Measurements from ENCODE around the gene GALNT13. TPM values are rescaled to one million over a fixed set of nuclear protein-coding genes. Genes with fewer than 3 reads are reported as not detected.

The GALNT13 gene
- total RNA-seq, 1 donor from 2014 or later: 5.8 TPM

DNA sequence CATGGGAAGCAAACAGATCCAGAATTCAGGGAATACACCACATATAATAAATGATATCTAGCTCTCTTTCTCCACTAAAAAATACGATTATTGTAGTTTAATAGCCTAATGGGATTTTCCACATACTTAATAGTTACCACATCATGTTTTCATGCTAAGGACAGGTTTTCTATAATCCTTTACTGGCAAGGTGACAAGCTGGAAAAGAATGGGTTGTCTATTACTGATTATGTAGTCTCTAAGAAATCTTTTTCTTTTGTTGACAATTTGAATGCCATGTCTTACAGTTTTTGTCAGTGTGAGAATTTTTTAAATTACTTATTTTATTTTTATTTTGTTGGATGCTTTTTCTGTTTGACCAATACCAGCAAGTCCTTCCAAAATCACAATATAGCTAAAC is 177.8 kb downstream of the GALNT13 start:
- no peaks in the 10 kb centered on the region for H3K27me3 ChIP-seq
- no peak overlapping the region for H3K27ac ChIP-seq
- DNase-seq (no peak), ATAC-seq (no peak)
- intact Hi-C loops (cut with DNase I): no loop called here
- TF ChIP-seq, protein P1, sequence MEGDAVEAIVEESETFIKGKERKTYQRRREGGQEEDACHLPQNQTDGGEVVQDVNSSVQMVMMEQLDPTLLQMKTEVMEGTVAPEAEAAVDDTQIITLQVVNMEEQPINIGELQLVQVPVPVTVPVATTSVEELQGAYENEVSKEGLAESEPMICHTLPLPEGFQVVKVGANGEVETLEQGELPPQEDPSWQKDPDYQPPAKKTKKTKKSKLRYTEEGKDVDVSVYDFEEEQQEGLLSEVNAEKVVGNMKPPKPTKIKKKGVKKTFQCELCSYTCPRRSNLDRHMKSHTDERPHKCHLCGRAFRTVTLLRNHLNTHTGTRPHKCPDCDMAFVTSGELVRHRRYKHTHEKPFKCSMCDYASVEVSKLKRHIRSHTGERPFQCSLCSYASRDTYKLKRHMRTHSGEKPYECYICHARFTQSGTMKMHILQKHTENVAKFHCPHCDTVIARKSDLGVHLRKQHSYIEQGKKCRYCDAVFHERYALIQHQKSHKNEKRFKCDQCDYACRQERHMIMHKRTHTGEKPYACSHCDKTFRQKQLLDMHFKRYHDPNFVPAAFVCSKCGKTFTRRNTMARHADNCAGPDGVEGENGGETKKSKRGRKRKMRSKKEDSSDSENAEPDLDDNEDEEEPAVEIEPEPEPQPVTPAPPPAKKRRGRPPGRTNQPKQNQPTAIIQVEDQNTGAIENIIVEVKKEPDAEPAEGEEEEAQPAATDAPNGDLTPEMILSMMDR (IDR thresholded peaks at IDR 0.05): no peak
- no peaks in the 10 kb centered on the region for H3K36me3 ChIP-seq
- H3K9me3 ChIP-seq: no peaks in the 10 kb centered on the region
- no peak overlapping the region for H3K4me3 ChIP-seq
- no peaks in the 10 kb centered on the region for H3K4me1 ChIP-seq

- Histone ChIP-seq H3K36me3 (no peaks in the 10 kb centered on the region), H3K9me3 (peaks cover 10% of the 10 kb centered on the region), H3K4me1 (no peaks in the 10 kb centered on the region), H3K27ac (no peak overlapping the region), H3K4me3 (no peak overlapping the region), H3K27me3 (no peaks in the 10 kb centered on the region)
- DNase-seq (no peak), ATAC-seq (no peak)
- TF ChIP-seq, protein P1 (IDR thresholded peaks at IDR 0.05): no peak
- intact Hi-C loops (cut with DNase I): no loop called here
These were observed 195.4 kb downstream of the GALNT13 start for GRCh38 chr2:154067124-154067523.

DNA sequence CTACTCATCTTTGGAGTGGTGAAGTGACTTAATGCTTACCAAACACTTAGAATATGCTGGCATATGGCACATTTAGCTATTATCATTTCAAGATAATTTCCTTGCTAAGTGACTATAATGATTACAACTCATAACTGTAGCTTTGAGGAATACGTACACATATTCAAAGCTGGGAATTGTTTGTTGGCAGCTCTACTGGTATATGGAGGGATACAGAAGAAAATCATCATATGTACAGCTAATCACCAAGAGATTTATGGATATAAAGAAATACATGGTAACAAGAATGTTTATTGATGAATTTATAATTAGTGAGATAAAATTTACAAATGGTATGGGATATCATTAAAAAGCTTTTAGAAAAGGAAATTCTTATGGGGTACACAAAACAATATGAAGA is 207.2 kb downstream of the GALNT13 start:
- no peaks in the 10 kb centered on the region for H3K36me3 ChIP-seq
- no peak overlapping the region for H3K4me3 ChIP-seq
- no peaks in the 10 kb centered on the region for H3K4me1 ChIP-seq
- TF ChIP-seq, protein P1 (IDR thresholded peaks at IDR 0.05): no peak
- ATAC-seq: no peak
- DNase-seq: no peak
- intact Hi-C loops (cut with DNase I): no loop called here
- H3K27me3 ChIP-seq: no peaks in the 10 kb centered on the region
- H3K9me3 ChIP-seq: no peaks in the 10 kb centered on the region
- H3K27ac ChIP-seq: no peak overlapping the region

DNA sequence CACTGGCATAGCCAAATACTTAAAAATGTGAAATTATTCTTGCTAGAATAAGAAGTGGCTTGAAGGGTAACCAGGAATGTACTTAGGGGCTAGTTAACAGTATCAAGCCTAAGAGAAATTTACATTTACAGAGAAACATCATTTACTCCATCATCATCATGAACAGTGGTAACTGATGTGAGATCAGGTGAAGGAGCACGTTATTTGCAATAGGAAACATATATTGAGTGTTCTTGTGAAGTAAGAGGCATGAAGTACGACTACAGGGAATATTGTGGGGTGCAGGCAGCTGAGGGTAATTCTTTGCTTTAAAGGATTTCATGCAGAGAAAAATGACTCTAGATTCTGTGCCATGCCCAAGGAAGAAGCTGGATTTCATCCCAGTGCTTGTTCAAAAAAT is 220.8 kb downstream of the GALNT13 start:
- no peaks in the 10 kb centered on the region for H3K4me1 ChIP-seq
- no peak overlapping the region for H3K27ac ChIP-seq
- H3K27me3 ChIP-seq: no peaks in the 10 kb centered on the region
- TF ChIP-seq, protein P1 (IDR thresholded peaks at IDR 0.05): no peak
- DNase-seq: no peak
- ATAC-seq: no peak
- H3K36me3 ChIP-seq: no peaks in the 10 kb centered on the region
- H3K9me3 ChIP-seq: no peaks in the 10 kb centered on the region
- H3K4me3 ChIP-seq: no peak overlapping the region
- intact Hi-C loops (cut with DNase I): no loop called here

GRCh38 chr2:154093856-154094255 is 222.1 kb downstream of the GALNT13 start:
- Histone ChIP-seq H3K9me3 (no peaks in the 10 kb centered on the region), H3K27ac (no peak overlapping the region), H3K36me3 (no peaks in the 10 kb centered on the region), H3K4me3 (no peak overlapping the region), H3K27me3 (no peaks in the 10 kb centered on the region), H3K4me1 (no peaks in the 10 kb centered on the region)
- TF ChIP-seq, protein P1 (IDR thresholded peaks at IDR 0.05): no peak
- no peak for DNase-seq
- no peak for ATAC-seq
- intact Hi-C loops (cut with DNase I): no loop called here

GRCh38 chr2:154097833-154098398 is 226.2 kb downstream of the GALNT13 start:
- Histone ChIP-seq H3K27ac (no peak overlapping the region), H3K27me3 (no peaks in the 10 kb centered on the region), H3K4me3 (no peak overlapping the region), H3K9me3 (no peaks in the 10 kb centered on the region), H3K36me3 (no peaks in the 10 kb centered on the region), H3K4me1 (no peaks in the 10 kb centered on the region)
- intact Hi-C loops (cut with DNase I): no loop called here
- TF ChIP-seq, protein P1 (IDR thresholded peaks at IDR 0.05): no peak
- DNase-seq (no peak), ATAC-seq (no peak)

Measured in upper lobe of right lung (tissue), 1 donor.